ENCODE measurements around the gene ALMS1.

- no peak for TF ChIP-seq CTCF (conservative IDR thresholded peaks at IDR 0.05 in 1 of 2, IDR thresholded peaks at IDR 0.05 in 1 of 2; ENCODE audit: extremely low read depth in 1 of 2, insufficient read depth in 1 of 2, low read depth in 1 of 2, low read length in 2 of 2)
- TF ChIP-seq EZH2 (IDR thresholded peaks at IDR 0.05; ENCODE audit: borderline replicate concordance, low read length): no peak
Observed at GRCh38 chr2:73503992-73504570, 118.4 kb downstream of the ALMS1 start.
